ENCODE results near the gene MBOAT2. TPM values are rescaled to one million over a fixed set of nuclear protein-coding genes. Genes with fewer than 3 reads are reported as not detected.

Gene MBOAT2
- polyA plus RNA-seq, 3 donors from 2014 or later: 1.6 to 2.2 TPM; not detected in 1

DNA sequence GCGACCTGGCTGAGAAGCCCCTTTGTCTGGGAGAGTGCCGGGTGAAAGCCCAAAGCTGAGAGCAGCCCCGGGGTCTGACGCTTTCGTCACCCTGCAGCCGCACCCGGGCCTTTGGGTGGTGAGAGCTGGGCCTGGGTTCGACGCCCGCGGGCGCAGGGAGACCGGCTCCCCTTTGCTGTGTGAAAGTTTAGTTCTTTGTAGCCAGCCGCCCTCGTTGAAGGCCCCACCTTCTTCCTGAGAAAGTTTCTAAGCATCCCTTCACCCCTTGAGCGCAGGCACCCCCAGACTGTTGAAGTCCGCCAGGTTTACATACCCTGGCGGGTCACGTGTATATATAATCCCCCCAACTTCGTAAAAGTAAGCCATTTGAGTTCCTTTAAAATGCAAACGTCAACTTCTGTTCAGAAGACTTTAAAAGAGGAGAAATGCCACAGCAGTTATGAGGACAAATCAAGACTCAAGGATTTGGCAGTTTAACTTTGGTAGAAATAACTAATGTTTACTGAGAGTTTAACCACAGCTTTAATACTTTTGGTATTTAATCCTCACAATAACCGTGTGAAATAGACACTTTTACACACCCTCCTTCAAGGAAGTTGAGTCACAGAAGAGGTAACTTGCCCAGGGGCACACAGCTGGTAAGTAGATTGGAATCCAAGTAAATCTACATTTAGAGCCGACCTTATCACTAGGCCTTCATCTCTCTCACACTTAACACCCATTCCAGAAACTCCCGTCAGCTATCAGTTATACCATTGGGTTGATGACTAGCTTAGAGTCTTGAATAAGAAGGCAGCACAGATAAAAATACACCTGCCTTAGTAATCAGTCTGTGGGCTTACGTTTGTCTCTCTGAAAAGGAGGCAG is 1.1 kb upstream of the MBOAT2 start:
- H3K9me3 Mint-ChIP-seq: no peaks in the 10 kb centered on the region
- peak overlapping the region; percentile 83 to 90 (median 87) for H3K4me3 Mint-ChIP-seq
- H3K36me3 Mint-ChIP-seq: no peaks in the 10 kb centered on the region
- peaks cover 9 to 18% of the 10 kb centered on the region in 2 donors for H3K4me1 Mint-ChIP-seq
- peak overlapping the region; percentile 14 to 84 (median 79) for H3K27ac Mint-ChIP-seq
- H3K27me3 Mint-ChIP-seq (ENCODE audit: low read depth in 3 of 3): peaks cover 3 to 10% (median 4%) of the 10 kb centered on the region in 3 donors
- no peak for DNase-seq

- peaks cover 3 to 10% (median 4%) of the 10 kb centered on the region in 3 donors for H3K27me3 Mint-ChIP-seq (ENCODE audit: low read depth in 3 of 3)
- peaks cover 9 to 18% of the 10 kb centered on the region in 2 donors for H3K4me1 Mint-ChIP-seq
- no peaks in the 10 kb centered on the region for H3K36me3 Mint-ChIP-seq
- H3K4me3 Mint-ChIP-seq: no peak overlapping the region
- DNase-seq: no peak
- H3K9me3 Mint-ChIP-seq: no peaks in the 10 kb centered on the region
- no peak overlapping the region for H3K27ac Mint-ChIP-seq
Observed at GRCh38 chr2:9003366-9003615, 193 bp downstream of the MBOAT2 start.

- H3K27ac Mint-ChIP-seq: peak overlapping the region in 2 of 6 donors; percentile 68 to 81
- H3K36me3 Mint-ChIP-seq: no peaks in the 10 kb centered on the region
- H3K4me1 Mint-ChIP-seq: peaks cover 9 to 18% of the 10 kb centered on the region in 2 donors
- H3K27me3 Mint-ChIP-seq (ENCODE audit: low read depth in 3 of 3): peaks cover 3 to 10% (median 4%) of the 10 kb centered on the region in 3 donors
- H3K9me3 Mint-ChIP-seq: no peaks in the 10 kb centered on the region
- peak overlapping the region; percentile 75 to 89 (median 85) for H3K4me3 Mint-ChIP-seq
- DNase-seq: peak; percentile 5 to 10 (median 5)
Observed at GRCh38 chr2:9002637-9003365, 683 bp downstream of the MBOAT2 start.

DNA sequence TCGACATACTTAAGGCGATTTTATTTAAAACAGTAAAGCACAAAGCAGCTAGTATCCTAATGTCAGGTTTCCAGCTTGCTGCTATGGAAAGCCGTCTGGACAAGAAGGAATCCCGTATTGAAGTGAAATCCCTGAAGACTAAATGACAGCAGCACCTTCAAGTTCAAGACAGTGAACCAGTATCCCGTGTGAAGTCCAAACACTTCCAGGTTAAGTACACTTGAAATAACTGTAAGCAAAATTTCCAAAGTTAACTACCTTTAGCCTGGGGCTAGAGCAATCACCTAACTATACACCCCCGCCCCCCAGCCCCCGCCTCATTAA is 1.2 kb downstream of the MBOAT2 start:
- no peak for DNase-seq
- no peaks in the 10 kb centered on the region for H3K36me3 Mint-ChIP-seq
- H3K9me3 Mint-ChIP-seq: no peaks in the 10 kb centered on the region
- peaks cover 3 to 10% (median 4%) of the 10 kb centered on the region in 3 donors for H3K27me3 Mint-ChIP-seq (ENCODE audit: low read depth in 3 of 3)
- H3K4me3 Mint-ChIP-seq: peak overlapping the region; percentile 75 to 89 (median 85)
- no peak overlapping the region for H3K27ac Mint-ChIP-seq
- H3K4me1 Mint-ChIP-seq: peaks cover 9 to 18% of the 10 kb centered on the region in 2 donors

DNA sequence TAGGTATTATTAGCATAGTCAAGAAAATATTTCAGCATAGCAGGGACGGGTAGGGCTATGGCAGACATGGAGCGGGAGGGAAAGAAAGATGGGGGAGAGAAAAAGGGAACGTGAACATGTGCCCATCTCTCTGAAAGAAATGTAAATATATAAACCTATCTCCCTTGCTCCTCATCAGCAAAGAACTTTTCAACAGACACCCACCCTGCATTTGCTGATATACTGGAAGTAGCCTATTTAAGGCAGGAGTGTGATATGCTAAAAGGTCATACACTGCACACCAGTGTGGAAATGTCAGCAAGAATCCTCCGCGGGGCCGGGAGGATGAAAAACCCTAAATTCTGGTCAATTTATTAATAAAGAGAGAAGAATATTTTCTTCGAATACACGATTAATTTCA is 1.7 kb downstream of the MBOAT2 start:
- Mint-ChIP-seq H3K27ac (no peak overlapping the region), H3K36me3 (no peaks in the 10 kb centered on the region), H3K27me3 (ENCODE audit: low read depth in 3 of 3) (peaks cover 3 to 10% (median 5%) of the 10 kb centered on the region in 3 donors), H3K4me3 (peak overlapping the region in 3 of 5 donors; percentile 75 to 89 (median 81)), H3K4me1 (peaks cover 9 to 18% of the 10 kb centered on the region in 2 donors), H3K9me3 (no peaks in the 10 kb centered on the region)
- no peak for DNase-seq

DNA sequence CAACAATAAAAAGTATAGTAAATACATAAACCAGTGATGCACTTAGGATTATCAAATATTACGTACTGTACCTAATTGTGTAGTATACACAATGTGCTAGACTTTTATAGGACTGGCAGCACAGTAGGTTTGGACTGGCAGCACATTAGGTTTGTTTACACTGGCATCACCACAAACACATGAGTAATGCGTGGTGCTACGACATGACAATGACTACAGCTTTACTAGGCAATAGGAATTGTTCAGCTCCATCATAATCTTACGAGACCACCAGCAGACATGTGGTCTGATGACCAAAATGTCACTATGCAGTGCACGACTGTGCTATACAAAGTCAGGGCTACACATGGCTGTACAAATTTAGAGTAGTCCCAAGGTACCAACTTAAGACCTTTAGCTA is 2.3 kb downstream of the MBOAT2 start:
- H3K36me3 Mint-ChIP-seq: no peaks in the 10 kb centered on the region
- no peaks in the 10 kb centered on the region for H3K9me3 Mint-ChIP-seq
- peaks cover 9 to 18% of the 10 kb centered on the region in 2 donors for H3K4me1 Mint-ChIP-seq
- peaks cover 3 to 10% (median 5%) of the 10 kb centered on the region in 3 donors for H3K27me3 Mint-ChIP-seq (ENCODE audit: low read depth in 3 of 3)
- no peak for DNase-seq
- no peak overlapping the region for H3K27ac Mint-ChIP-seq
- no peak overlapping the region for H3K4me3 Mint-ChIP-seq

DNA sequence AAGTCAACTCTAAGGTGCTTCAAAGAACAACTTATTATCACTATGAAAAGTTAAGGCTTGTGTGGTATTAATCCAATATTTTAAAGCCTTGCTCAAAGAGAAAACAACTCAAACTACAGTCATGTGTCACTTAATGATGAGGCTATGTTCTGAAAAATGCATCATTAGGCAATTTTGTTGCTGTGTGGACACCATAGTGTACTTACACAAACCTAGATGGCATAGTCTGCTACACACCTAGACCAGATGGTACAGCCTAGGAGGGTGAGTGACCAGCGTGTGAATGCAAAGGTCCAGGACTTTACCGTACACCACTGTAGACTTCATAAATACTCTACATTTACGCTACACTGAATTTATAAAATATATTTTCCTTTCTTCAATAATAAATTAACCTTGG is 3.0 kb downstream of the MBOAT2 start:
- no peak overlapping the region for H3K27ac Mint-ChIP-seq
- H3K4me3 Mint-ChIP-seq: no peak overlapping the region
- peaks cover 3 to 10% (median 5%) of the 10 kb centered on the region in 3 donors for H3K27me3 Mint-ChIP-seq (ENCODE audit: low read depth in 3 of 3)
- DNase-seq: no peak
- H3K36me3 Mint-ChIP-seq: no peaks in the 10 kb centered on the region
- peaks cover 9 to 18% of the 10 kb centered on the region in 2 donors for H3K4me1 Mint-ChIP-seq
- H3K9me3 Mint-ChIP-seq: no peaks in the 10 kb centered on the region

GRCh38 chr2:8999797-9000196 is 3.7 kb downstream of the MBOAT2 start:
- no peaks in the 10 kb centered on the region for H3K36me3 Mint-ChIP-seq
- H3K4me1 Mint-ChIP-seq: peaks cover 9 to 17% of the 10 kb centered on the region in 2 donors
- H3K27ac Mint-ChIP-seq: no peak overlapping the region
- peaks cover 3 to 9% (median 5%) of the 10 kb centered on the region in 3 donors for H3K27me3 Mint-ChIP-seq (ENCODE audit: low read depth in 3 of 3)
- no peak for DNase-seq
- no peaks in the 10 kb centered on the region for H3K9me3 Mint-ChIP-seq
- H3K4me3 Mint-ChIP-seq: no peak overlapping the region

GRCh38 chr2:8999102-8999446 is 4.4 kb downstream of the MBOAT2 start:
- Mint-ChIP-seq H3K4me1 (peaks cover 5 to 11% of the 10 kb centered on the region in 2 donors), H3K9me3 (no peaks in the 10 kb centered on the region), H3K36me3 (no peaks in the 10 kb centered on the region), H3K27me3 (ENCODE audit: low read depth in 3 of 3) (peaks cover 1 to 4% (median 3%) of the 10 kb centered on the region in 3 donors), H3K4me3 (no peak overlapping the region), H3K27ac (no peak overlapping the region)
- no peak for DNase-seq

GRCh38 chr2:8998418-8999101 is 4.9 kb downstream of the MBOAT2 start:
- Mint-ChIP-seq H3K4me1 (peaks cover 5 to 11% of the 10 kb centered on the region in 2 donors), H3K9me3 (no peaks in the 10 kb centered on the region), H3K27me3 (ENCODE audit: low read depth in 3 of 3) (peaks cover 1 to 4% (median 3%) of the 10 kb centered on the region in 3 donors), H3K36me3 (no peaks in the 10 kb centered on the region), H3K27ac (no peak overlapping the region), H3K4me3 (no peak overlapping the region)
- no peak for DNase-seq

DNA sequence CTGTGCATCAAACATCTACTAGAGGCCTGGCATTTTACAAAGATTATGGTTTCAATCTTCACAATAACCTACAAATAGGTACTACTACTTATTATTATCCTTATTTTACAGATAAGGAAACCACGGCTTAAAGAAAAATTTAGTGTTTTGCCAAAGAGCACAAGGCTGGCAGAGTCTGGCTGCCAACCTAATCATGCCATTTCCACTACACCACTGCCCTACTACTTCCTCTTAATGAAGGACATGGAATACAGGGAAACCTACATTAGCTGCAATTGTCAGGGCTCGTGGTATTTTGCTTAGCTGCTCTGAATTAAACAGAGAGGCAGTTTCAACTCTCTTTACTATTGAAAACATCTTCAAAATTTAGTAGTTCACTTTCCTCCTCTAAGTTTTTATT is 5.9 kb downstream of the MBOAT2 start:
- DNase-seq: no peak
- Mint-ChIP-seq H3K27ac (no peak overlapping the region), H3K4me3 (no peak overlapping the region), H3K9me3 (no peaks in the 10 kb centered on the region), H3K36me3 (no peaks in the 10 kb centered on the region), H3K27me3 (ENCODE audit: low read depth in 3 of 3) (peaks cover 0 to 2% (median 1%) of the 10 kb centered on the region in 3 donors), H3K4me1 (peaks cover 2 to 6% of the 10 kb centered on the region in 2 donors)

DNA sequence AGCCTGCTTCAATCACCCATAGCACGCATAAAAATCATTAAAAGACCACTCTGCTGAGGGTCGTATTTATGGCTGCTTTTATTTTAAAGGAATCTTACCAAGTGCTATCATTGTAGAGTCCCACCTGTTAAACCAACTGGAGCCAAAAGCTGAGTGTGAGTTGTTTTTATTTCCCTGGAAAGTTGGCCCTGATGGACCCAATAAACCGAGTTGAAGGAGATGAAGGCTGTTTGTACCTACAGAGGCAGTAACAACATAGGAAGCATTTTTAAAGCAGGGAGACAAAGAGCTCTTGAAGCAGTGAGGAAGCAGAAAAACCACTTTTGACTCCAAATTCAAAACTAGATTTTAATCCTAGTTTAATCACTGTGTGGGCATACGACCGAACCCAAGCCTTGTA is 6.4 kb downstream of the MBOAT2 start:
- H3K36me3 Mint-ChIP-seq: no peaks in the 10 kb centered on the region
- no peak overlapping the region for H3K4me3 Mint-ChIP-seq
- no peaks in the 10 kb centered on the region for H3K9me3 Mint-ChIP-seq
- peaks cover under 1 to 3% (median 2%) of the 10 kb centered on the region in 3 donors for H3K27me3 Mint-ChIP-seq (ENCODE audit: low read depth in 3 of 3)
- peaks cover 0 to 1% of the 10 kb centered on the region in 2 donors for H3K4me1 Mint-ChIP-seq
- no peak for DNase-seq
- H3K27ac Mint-ChIP-seq: no peak overlapping the region

DNA sequence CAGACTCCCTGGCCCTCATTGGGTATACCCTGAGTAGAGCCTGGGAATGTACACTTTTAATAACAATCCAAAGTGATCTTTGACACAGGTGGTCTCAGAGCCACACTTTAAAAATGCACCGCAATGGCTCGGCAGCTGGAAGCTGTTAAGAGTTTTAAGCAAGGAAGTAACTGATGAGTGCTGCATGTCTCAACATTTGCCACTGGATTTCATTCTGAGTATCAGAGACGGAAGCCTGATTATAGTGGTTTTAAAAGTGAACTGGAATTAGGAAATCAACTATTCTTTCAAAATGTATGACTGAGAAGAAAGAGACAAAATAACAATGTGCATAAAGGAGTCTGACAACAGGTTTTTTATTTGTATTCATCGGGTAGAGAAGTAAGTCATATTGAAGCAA is 7.5 kb downstream of the MBOAT2 start:
- Mint-ChIP-seq H3K27me3 (ENCODE audit: low read depth in 3 of 3) (peaks cover 0 to 6% (median 2%) of the 10 kb centered on the region in 3 donors), H3K27ac (no peak overlapping the region), H3K9me3 (no peaks in the 10 kb centered on the region), H3K4me1 (no peaks in the 10 kb centered on the region), H3K36me3 (no peaks in the 10 kb centered on the region), H3K4me3 (no peak overlapping the region)
- DNase-seq: no peak

DNA sequence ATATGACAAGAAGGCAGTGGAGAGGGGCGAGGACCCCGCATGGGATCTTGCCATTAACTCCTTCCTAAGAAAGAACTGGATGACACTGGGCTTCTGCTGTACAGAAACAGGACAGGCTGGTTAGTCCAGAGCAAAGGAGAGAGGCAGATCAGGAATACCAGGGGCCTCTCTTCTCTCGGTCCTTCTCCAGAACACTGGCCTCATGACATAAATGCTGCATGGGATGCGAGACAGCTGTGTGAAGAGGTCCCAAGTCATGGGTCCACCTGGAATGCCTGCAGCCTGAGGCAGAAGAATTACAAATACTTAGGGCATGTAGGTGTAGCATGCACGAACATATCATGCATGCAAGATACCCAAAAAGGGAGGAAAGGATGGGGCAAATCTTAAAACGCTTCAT is 9.1 kb downstream of the MBOAT2 start:
- Mint-ChIP-seq H3K9me3 (no peaks in the 10 kb centered on the region), H3K36me3 (no peaks in the 10 kb centered on the region), H3K27me3 (ENCODE audit: low read depth in 3 of 3) (peaks cover 0 to 6% (median 2%) of the 10 kb centered on the region in 3 donors), H3K4me1 (no peaks in the 10 kb centered on the region), H3K4me3 (no peak overlapping the region), H3K27ac (no peak overlapping the region)
- no peak for DNase-seq

Data from immature natural killer cell (primary cell).